Adipose tissue (tissue), 3 donors: Measurements from ENCODE around the gene MGP. TPM values are rescaled to one million over a fixed set of nuclear protein-coding genes. Genes with fewer than 3 reads are reported as not detected.

Experiments
- H3K27ac ChIP-seq: one replicate; pipeline ENCODE4 v1.5.1; 2013; ENCODE audit warnings: low read depth, low read length
- WGBS, 3 donors: extraction: QIAGEN DNeasy Blood & Tissue Kit; methylation state at CpG; one replicate each; pipeline ENCODE4 v1.1.7; 2013; 5-methylcytosine and 5-hydroxymethylcytosine counted together
- polyA plus RNA-seq, 3 donors: library from polyadenylated mRNA; stranded (reverse); fragments of 200-250 nt; gene quantifications; one replicate each; pipeline ENCODE4 v1.2.3, GENCODE V29; 2013
- donor health status: healthy with polysubstance abuse.
- donor health status: Bipolar disorder and iron deficiency.
- donor health status: healthy.

Gene MGP
- 1,000 to 10,000 TPM in 1 of 3 donors, 100 to 1,000 TPM in 1, 10 to 100 TPM in 1; 63.1 to 1,647 (median 417) TPM for polyA plus RNA-seq

DNA sequence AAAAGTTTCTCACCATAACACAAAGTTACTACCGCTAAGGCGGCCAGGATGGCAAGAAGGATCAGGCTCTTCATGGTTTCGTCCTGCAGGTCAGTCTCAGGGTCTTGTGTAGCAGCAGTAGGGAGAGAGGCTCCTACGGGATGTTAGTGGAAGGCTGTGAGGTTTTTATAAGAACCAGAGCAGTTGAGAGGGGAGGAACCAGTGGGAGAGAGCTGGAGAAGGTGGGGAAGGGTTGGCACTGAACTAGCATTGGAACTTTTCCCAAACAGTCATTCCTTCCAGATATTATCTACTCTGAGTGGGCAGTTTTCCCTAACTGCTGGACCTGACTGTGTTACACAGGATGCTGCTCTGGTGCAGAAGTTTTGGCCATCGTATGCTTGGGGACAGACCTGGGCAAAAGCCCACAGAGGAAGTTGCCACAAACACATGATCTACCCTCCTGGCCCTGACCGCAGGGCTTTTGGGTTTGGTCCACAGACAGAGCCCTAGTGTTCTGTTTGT, at the start of gene MGP:
Gene MGP, minus strand, starts transcription at position 137 of the 504 bp plus-strand sequence. Its CDS starts 63 bp downstream, at position 74.
- peak within 1 kb of the TSS; percentile 6 for H3K27ac ChIP-seq
- WGBS, 3 donors: 18 to 59% (median 21%) methylated on average over 6 of the region's 6 CpGs

DNA sequence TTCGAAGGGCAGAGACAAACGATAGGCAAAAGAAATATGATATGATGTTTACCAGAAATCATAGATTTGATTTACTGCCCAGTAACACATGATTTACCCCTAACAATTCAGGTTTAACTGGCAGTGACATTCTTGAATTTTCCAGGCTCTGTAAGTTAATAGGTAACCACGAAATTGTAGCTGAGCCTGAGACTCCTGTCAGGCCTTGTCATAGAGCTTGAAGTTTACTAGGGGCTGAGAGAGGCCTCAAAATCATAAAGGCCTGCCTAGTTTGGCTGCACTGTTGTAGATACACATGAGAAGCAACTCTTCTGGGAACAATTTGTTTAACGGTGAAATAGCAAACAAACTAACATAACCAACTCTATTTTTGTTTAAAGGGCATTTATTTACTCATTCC, 49.4 kb upstream of the MGP start:
- no peak overlapping the region for H3K27ac ChIP-seq
- WGBS, 3 donors: 21 to 79% (median 64%) methylated on average over 4 of the region's 4 CpGs

DNA sequence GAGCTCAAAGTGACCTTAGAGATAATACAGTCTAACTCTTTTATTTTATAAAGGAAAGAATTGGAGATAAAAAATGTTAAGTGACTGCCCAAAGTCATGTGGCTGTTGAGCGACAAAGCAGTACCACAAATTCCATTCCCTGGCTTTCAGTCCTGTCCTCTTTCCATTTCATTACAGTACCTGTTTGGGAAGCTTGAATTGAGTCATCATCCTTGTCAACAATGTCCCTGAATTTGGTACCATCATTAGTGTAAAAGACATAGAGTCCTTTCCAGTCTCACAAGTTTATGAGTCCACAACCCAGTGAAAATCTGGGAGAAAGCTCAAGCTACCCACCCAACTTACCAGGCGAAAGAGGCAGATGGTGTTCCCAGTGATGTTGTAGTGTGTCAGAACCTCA, 48.9 kb upstream of the MGP start:
- no peak overlapping the region for H3K27ac ChIP-seq
- 52 to 98% (median 96%) methylated on average over 2 of the region's 2 CpGs for WGBS, 3 donors

- no peak overlapping the region for H3K27ac ChIP-seq
- WGBS, 3 donors: 73 to 97% (median 96%) methylated on average over 7 of the region's 7 CpGs
Measured at GRCh38 chr12:14931791-14932560, 46.3 kb upstream of the MGP start.

- WGBS, 3 donors: 46 to 89% (median 86%) methylated on average over 4 of the region's 4 CpGs
- no peak overlapping the region for H3K27ac ChIP-seq
Measured at GRCh38 chr12:14931359-14931758, 45.7 kb upstream of the MGP start.

DNA sequence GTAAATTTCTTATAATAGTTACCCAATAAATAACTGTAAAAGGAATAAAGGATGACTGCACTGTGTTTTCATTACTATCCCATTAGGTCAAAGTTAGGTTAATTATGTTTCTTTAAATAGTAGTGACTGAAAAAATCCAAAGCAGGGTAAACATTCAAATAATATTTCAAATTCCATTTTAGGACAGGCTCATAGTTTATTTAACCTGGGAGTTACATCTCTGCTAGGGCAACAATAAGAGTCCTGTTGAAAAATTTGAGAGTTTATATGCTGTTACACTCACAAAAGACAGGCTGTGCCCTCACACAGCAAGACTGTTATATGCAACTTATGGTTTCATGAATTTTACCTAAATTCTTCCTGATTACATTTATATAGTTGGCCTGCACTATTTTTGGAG, 44.6 kb upstream of the MGP start:
- no peak overlapping the region for H3K27ac ChIP-seq

- WGBS, 3 donors: 19 to 48% (median 40%) methylated on average over 4 of the region's 4 CpGs
- no peak overlapping the region for H3K27ac ChIP-seq
Measured at GRCh38 chr12:14928931-14929330, 43.3 kb upstream of the MGP start.

- H3K27ac ChIP-seq: no peak overlapping the region
- WGBS, 3 donors: 87 to 90% (median 89%) methylated on average over 3 of the region's 3 CpGs
Measured at GRCh38 chr12:14927267-14927666, 41.6 kb upstream of the MGP start.

DNA sequence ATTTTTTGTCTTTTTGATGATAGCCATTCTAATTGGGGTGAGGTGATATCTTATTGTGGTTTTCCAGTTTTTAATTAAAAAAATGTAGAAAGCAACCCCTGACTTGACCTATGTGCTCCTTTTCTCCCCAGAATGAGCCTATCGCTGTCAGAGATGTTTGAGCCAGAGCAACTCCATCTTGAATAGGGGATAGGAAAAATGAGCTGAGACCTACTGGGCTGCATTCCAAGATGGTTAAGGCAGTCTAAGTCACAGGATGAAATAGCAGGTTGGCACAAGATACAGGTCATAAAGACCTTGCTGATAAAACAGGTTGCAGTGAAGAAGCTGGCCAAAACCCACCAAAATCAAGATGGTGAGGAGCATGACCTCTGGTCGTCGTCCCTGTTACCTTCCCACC, 38.9 kb upstream of the MGP start:
- H3K27ac ChIP-seq: no peak overlapping the region
- 68 to 99% (median 98%) methylated on average over 3 of the region's 3 CpGs for WGBS, 3 donors

GRCh38 chr12:14923944-14924343, 38.3 kb upstream of the MGP start:
- 76 to 91% (median 86%) methylated on average over 2 of the region's 2 CpGs for WGBS, 3 donors
- H3K27ac ChIP-seq: no peak overlapping the region

DNA sequence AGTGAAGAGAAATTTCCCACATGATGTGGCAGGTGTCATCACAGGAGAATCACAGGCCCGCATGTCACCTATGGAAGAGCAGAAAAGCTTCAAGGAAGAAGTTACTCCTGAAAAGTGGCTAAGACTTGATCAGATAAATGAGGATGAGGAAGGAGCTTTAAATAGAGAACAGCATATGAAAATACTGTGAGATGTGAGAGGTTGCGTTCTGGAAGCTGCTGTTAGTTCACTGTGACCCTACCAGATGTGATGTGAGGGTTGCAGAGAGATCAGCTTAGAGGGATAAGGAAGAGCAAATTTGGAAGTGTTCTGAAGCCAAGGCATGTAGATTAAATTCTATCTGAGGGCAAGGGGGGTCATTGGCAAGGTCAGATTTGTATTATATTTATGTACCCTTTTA, 35.6 kb upstream of the MGP start:
- 92 to 93% (median 92%) methylated on average over 2 of the region's 2 CpGs for WGBS, 3 donors
- H3K27ac ChIP-seq: no peak overlapping the region

DNA sequence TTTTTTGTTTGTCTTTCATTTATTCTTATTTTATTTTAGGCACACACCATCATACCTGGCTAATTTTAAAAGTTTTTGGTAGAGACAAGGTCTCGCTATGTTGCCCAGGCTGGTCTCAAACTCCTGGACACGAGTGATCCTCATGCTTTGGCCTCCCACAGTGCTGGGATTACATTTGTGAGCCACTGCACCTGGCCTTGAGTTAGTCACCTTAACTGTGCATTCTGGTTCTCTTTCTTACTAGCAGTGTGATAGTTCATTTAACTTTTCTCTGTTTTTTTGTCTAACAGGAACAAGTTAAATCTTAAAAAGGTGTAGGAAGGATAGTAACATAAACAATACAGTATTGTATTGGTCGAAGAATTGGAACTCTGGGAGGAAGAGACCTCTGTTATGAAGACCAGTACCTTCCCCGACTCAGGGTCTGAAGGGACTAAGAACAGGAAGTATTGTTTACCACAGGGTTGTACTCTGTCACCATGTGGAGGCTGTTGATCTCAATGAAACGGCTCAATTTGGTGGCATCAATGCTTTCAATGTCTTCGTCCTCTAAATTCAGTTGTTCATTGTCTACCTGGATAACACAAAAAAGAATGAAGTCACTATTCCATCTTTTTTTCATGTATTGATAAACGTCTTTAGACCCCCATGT, 34.9 kb upstream of the MGP start:
- H3K27ac ChIP-seq: no peak overlapping the region
- WGBS, 3 donors: 69 to 77% (median 69%) methylated on average over 7 of the region's 7 CpGs

- H3K27ac ChIP-seq: no peak overlapping the region
Measured at GRCh38 chr12:14919455-14919854, 33.8 kb upstream of the MGP start.

- 66 to 69% (median 68%) methylated on average over 2 of the region's 2 CpGs for WGBS, 3 donors
- H3K27ac ChIP-seq: no peak overlapping the region
Measured at GRCh38 chr12:14915736-14916135, 30.1 kb upstream of the MGP start.

DNA sequence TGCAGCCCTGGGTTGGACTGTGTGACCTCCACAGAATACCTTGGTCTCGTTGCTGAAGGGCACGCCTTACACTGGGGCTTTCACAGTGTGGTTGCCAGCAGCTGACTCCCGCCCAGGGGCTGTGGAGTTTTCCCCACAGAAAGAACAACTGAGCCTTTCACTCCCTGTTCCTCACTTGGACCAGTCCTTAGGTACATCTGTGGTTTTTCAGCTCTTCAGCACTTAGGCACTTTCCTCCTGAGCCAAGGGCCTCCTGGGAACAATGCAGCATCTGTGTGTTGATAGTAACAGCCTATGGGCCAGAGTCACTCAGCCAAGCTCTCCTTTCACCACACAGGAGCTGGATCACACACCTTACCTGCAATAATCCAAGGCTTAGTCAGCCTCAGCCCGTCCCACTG, 27.7 kb upstream of the MGP start:
- no peak overlapping the region for H3K27ac ChIP-seq
- WGBS, 3 donors: 61 to 86% (median 74%) methylated on average over 4 of the region's 4 CpGs

DNA sequence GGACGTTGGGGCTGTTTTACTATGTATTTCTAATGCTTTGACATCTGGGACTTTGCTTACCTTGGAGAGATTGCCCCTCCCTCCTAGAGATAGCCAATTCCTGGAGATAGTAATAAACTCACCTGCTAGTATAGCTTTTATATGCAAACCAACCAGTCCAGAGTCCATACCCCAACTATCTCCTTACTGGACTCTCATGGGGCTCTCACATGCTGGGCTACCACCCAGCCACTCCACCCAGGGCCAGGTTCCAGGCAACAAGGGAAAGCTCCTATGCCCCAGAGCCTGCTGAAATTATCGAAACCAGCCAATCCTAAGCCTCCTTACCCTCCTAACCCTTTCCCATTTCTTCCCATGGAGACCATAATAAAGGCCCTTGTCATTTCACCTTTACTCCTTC, 25.5 kb upstream of the MGP start:
- WGBS, 3 donors: 30 to 90% (median 47%) methylated on average over 2 of the region's 2 CpGs

DNA sequence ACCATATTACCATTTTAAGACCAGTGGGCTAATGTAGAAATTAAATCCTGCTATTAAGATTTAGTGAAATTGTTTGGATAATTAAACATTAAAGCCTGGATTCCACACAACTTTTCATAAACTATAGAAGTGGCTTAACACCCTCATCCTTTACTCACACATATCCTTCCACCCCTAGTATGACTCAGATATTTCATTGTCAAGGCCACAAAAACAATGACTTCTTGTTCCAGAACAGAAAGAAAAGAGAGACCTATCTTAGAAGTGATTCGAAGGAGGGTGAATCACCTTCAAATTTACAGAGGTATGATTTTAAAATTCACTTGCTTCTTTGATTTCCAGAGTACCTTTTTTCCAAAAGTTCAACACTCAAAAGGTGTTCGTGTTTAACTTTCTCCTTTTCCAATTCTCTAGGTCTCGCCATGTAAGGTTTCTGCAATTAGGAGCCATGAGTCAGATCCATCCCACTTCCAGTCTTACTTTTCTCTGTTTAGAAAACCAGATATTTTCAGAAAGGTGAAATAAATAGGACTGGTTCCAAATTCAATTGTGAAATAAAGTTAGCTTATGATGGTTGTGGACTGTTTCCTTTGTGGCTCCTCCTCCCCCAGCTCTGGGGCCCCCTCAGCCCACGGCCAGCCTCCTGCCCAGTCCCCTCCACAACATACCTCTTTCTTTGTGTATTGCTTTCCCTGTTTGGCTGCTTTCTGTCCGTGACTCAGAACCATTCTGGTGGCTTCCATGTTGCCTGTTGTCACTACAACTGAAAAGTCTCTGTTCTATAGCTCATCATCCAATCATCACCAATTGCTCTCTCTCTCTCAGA, 24.6 kb upstream of the MGP start:
- WGBS, 3 donors: 80 to 89% (median 85%) methylated on average over 5 of the region's 5 CpGs
- no peak overlapping the region for H3K27ac ChIP-seq

More for the DNA sequence above, 25.5 kb upstream of the MGP start:
- H3K27ac ChIP-seq: no peak overlapping the region

- no peak overlapping the region for H3K27ac ChIP-seq
- 85 to 90% (median 89%) methylated on average over 1 of the region's 1 CpG for WGBS, 3 donors
Measured at GRCh38 chr12:14907953-14908352, 22.3 kb upstream of the MGP start.

GRCh38 chr12:14906114-14906513, 20.5 kb upstream of the MGP start:
- no peak overlapping the region for H3K27ac ChIP-seq

More at GRCh38 chr12:14906114-14906513, 20.5 kb upstream of the MGP start:
- 70 to 88% (median 85%) methylated on average over 5 of the region's 5 CpGs for WGBS, 3 donors
